Activated T-cell treated with anti-CD3 and anti-CD28 coated beads, Interleukin-2, amount 50 U/mL, for 1 hour (primary cell): ENCODE measurements around the gene FEM1B.
A peak's percentile ranks its signal among the peaks of the same experiment; 100 is the strongest.

ENCODE experiments used
- DNase-seq: peaks from one replicate; pipeline ENCODE4 v3.0.0-alpha.2; 2020

Gene FEM1B

DNA sequence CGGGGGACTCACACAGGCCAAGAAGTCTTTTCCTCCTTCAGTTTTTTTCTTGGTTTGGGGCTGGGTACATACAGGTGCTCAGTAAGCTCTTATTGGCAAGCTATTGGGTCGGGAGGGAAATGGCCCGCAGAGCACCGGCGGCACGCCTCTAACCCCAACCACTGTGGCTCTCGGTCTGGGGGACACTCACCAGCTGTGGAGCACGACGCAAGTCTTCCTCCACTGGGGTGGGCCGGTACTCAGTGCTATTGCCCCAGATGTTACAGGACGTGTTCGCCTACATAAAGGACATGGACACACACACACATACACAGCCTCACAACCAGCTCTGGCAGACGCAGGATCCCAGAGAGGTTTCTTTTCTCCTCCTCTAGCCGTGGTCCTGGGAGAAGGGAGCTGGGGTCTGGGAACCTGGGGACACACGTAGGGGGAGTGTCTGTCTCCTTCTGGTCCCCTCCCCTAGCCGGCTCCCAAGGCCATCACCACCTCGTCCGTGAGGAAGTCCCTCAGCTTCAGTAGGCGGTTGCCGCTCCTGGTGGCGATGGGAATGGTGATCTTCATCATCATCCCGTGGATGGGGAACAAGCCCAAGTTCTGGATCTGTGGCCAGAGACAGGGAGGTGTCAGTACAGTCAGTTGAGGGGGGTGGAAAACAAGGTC lies 33.4 kb downstream of the FEM1B start:
- DNase-seq, result peak; percentile 10

DNA sequence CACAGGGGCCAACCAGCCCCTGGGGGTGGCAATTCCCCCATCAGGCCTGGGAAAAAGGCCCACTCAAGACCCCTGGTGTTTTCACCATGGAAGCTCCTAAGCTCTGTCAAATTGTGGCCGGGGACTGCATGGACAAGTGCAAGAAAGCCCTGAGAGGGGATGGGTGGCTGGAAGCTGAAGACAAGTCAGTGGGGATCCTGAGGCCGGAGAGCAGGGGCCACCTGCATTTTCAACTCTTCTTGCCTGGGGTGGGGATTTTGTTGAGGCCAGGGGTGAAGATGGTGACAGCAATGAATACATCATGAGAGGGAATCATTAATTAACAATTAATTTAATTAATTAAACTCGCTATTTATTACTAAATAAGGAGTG lies 33.9 kb downstream of the FEM1B start:
- peak; percentile 12 for DNase-seq

DNA sequence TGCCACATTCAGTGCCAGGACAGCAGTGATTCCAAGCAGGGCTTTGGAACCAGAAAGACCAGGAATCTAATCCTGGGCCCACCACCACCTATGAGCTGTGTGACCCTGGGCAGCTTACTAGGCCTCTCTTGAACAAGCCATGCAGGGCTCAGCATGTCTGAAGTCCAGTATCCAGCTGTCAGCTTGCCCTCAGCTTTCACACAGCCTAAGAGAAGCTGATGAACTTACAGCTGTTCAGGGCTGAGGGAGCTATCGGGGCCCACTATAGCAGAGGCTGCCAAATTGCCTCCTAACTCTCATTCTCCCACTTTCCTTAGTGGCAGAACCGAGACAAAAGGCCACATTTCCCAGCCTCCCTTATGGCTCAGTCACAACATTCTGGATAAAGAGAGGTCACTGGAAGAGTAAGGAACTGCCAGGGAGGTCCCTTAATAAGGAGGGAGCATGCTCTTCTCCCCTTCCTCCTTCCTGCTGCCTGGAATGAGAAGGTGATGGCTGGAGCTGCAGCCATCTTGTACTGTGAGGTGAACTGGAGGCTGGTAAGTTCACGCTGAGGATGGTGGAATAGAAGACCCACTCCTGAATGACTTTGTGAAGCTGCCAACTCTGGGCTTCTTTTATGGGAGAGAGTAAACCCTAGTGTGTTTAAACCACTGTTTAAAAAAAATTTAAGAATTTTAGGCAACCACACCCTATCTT lies 34.5 kb downstream of the FEM1B start:
- DNase-seq, result peak; percentile 2

DNA sequence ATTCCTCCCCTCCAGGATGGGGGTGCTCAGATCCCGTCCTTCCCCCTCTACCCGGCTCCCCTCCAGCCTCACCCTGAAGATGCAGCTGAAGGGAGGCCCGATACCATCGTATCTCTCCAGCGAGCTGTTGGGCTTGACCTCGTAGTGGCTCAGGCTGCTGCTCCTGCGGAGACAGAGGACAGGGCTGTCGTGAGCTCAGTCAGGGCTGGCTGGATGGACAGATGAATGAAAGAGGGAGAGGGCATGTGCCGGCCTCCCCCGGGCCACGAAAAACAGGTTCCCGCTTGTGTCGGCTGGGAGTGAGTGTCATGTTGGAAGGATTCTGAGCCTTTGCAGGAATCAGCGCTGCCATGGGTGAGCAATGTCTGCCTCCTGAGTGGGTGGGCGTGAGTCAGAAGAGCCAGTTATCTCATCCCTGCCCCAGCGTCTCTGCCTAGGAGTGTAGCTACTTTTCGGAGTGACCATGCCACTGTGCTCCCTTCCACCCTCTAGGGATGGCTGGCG lies 35.2 kb downstream of the FEM1B start:
- DNase-seq, result no peak

DNA sequence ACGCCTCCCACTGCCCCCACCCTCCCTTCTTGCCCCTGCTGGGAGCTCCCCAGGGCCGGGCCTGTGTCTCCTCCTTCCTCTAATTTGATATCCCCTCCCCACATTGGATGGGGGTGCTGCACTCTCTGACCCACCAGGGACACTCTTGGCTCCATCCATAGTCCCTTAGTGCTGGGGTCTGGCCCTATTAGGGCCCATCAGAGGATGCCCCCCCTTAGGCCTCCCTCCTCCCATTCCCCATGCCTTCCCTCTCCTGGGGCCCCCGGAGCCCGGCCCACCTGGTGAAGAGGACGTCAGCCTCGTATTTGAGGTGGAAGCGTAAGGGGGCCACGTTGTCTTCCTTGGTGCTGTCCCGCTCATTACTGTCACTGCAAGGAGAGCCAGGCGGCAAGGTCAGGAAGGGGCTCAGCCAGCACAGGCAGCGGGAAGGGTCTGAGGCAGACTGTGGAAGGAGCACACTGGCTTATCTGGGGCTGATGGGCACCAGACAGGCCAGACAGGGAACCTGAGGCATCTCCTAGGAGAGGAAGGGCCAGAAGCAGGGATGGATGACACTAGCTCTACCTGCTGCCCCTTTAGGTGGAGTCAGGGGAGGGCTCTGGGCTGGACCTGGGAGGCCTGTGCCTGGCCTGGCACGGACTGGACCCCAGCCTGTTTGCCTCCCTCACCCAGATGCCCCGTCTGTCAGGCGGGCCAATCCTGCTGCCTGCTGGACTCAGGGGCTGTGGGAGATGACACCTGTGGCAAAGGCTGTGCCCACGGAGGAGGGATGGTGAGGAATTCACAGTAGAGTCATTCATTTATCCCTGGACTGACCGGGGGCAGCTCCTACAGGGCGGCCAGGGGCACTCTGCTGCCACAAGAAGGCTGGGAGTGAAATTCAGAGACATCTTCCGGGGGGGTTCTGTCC lies 36.2 kb downstream of the FEM1B start:
- peak; percentile 5 for DNase-seq

DNA sequence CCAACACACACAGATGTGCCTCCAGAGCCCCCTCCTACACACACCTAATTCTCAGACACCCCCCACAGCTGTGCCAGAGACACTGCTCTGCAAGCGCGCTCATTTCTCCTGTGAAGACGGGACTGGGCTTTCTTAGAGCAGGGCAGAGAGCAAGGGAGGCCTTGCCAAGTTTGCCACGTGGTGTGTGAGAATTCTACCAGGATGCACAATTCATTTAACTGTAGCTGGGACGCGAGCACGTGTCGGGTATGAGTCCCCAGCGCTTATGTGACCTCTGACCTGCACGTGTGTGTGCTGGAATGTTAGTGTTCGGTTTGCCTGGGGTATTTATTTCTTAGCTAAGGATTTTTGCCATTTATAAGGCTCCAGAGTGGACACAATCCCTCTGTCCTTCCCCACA lies 37.0 kb downstream of the FEM1B start:
- no peak for DNase-seq

DNA sequence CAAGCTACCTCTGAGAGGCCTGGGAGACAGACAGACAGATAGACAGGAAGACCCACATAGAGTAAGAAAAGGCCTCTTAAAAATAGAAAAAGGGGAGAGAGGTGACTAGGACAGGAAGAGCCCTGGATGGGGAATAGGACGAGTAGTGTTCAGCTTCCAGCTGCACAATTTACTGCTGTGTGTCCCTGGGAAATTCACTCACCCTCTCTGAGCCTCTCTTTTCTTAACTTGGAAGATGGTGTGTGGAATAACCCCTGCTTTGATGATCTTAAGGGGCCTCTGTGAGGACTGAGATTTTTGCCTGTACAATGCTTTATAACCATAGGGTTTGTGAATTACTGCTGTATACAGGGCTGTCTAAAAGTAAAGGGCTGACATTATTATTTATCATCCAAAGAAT lies 37.5 kb downstream of the FEM1B start:
- no peak for DNase-seq

DNA sequence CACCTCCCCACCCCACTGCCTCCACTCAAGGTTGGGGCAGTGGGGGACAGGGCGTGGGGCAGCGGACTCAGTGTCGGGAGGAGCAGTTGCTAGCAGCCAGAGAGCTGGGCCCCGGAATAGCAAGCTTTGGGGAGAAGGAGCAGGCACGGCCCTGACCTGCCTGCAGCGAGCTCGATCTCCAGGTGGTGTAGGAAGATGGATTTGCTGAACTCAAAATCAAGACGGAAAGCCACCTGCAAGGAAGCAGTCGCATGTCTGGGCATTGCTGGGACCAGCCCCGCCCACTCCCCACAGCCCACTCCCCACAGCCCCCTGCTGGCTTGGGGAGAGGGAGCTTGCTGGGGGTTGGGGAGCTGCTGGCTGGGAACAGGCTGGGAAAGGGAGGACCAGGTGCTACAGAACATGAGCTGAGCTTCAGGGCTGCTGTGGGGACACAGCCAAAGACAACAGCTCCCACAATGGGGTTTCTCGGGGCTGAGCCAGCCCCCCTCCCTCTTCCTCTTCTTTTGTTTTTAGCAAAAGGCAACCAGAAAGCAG lies 38.0 kb downstream of the FEM1B start:
- DNase-seq, result peak; percentile 11

DNA sequence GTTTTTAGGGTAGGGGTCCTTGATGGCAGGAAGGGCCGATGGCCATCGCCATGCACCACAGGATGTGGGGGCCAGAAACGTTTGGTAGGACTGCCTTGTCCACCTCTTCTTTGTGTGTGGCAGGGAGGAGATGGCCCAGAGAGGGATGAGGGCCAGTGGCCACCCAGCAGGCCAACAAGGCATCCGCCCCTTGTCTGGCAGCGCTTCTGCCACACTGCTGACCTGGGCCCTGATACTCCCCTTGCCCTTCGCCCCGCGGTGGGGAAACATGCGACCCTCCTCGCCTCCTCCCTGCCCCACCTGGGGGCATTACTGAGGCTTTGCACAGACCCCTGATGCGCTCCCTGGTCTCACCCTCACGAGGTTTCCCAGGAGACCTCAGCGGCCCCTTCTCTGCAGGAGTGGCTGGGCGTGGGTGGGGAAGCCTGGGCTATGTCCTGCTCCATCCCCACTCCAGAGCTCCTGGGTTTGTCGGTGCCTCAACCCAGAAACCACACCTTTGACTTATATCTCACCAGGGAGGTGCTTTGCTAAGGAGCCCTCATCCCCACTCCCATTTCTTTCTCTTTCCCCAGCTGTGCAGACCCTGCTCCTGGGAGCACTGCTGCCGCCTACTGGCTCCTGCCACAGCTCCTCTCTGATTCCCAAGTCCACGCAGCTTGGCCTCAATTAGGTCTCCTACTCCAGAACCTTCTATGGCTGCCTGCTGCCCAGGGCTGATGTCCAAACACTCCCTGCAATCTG lies 38.7 kb downstream of the FEM1B start:
- DNase-seq, result peak; percentile 11

DNA sequence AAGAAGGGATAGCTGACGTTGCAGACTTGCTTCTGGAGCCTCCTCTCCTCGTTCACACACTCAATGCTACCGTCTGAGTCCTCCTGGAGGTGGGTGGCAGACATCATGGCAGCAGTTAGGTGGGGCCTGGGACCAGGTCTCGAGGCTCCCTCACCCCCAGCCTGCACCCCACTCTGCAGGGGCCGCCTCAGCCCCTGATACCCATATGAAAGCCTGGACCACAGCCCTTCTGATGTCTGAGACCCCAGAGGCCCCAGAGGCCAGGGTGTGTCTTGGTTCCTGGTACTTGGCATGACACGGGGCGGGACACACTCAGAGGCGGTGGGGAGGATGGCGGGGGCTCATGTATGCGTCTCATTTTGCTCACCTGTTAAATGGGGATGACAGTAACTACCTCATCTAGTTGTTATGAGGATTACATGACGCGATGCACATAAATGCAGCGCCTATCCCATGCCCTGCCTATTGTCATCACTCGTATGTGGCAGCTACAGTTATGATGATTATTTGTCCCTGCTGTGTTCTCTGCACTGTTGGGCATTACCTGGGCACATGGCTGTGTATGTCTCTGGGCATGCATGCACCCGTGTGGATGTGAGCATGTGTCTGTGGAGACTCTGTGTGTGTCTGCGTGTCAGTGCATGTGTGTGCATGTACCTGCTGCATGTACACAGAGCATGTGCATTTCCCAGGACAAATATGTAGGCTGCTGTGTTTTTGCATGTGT lies 39.9 kb downstream of the FEM1B start:
- DNase-seq, result no peak

DNA sequence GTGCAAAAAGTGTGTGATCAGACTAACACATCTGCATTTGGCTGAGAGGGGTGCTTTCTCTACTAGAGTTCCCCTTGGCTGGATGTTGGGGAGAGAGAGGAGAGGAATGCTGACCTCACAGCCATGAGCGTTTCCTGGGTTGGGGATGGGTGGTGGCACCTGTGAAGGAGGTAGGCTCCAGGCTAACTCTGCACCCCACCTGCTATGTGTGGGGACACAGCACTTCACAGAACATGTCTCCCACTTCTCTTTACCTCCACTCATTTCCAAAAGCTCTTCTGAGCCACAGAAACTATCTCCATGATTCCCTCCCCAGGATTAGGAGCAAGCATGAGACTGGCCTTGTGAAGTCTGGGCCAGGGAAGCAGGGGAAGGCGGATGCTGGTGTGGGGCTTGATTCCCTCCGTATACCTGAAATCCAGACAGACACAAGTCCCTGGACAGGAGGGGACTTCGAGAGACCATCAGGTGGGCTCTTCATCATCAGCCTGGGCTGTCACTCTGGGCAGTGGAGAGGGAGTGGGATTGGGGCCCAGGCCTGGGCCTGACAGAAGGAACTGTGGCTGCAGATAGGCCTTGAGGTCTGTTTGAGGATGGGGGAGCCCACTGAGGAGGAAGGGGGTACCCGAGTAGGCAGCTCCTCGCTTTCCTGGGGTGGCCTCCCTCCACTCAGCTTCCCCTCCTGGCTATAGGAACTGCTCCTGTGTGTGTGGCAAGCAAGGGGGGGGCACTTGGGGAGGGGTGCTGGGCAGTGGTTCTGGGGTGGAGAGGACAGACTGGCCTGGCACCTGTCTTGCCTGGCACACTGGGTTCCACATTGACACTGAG lies 40.7 kb downstream of the FEM1B start:
- DNase-seq, result no peak

DNA sequence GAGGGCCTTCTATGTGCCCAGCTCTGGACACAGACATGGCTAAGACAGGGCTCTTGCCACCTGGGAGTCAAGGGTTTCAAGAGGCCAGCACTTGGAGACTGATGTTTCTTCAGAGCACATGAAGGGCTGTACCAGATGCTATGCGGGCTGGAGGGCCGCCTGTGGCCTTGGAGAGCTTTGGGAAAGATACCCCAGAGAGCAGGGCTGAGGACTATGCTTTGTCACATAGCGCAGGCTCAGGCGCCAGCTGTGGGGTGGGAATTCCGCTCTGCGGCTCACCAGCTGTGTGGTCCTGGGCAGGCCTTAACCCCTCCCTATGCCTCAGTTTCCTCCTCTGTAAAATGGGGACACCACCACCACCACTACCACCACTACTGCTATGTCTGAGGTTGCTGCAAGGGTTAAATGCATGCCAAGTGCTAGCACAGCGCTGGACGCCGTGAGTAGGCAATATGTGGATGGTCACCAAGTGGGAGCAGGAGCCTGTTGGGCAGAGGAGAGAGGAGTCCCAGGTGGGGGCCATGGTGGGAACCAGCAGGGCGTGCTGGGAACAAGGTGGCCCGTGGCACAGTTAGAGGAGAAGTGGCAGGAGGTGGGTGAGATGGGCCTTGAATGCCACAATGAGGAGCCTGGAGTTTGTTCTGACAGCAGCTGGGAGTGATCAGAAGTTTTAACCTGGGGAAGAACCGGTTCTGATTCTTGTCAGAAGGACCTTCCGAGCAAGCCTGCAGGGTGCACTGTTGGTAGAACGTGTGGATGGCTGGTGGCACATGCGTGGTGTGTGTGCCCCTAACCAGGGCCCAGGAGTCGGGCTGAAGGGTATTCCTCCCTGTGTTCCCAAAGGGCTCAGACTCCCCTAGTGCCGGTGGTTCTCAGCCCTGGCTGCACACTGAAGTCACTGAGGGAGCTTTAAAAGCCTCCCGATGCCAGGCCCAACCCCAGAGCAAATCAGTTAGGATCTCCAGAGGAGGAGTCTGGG lies 41.7 kb downstream of the FEM1B start:
- no peak for DNase-seq

DNA sequence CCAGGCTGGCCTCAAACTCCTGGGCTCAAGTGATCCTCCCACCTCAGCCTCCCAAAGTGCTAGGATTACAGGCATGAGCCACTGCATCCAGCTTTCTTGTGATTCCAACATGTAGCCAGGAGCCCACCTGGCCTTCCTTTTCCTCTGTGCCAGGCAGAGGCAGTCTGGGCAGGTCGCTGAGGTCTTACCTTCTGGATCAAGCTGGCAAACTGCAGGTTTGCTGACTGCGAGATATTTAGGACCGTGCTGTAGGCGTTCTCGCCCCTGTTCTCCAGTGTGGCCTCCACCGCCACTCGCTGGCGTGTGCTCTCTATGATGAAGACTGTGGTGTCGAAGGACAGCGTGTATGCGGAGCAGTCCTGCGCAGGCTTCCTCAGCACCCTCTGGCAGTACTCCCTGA lies 42.5 kb downstream of the FEM1B start:
- DNase-seq, result no peak

DNA sequence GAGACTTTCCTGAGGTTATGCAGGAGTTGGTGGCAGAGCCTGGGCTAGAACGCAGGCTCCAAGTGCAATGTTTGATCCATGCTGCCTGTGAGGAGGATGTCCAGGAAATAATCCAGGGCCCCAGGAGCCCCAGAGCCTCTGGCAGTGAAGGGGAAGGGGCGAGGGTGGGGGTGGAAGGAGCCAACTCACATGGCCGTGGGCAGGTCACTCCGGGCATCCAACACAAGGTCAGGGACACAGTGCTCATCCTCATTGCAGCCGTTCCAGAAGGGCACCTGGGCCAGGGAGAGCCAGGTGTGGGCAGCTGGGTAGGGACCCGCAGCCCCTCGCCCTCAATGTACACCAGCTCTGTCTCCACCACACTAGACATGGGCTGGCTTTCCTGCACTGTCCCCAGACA lies 43.7 kb downstream of the FEM1B start:
- DNase-seq, result no peak

DNA sequence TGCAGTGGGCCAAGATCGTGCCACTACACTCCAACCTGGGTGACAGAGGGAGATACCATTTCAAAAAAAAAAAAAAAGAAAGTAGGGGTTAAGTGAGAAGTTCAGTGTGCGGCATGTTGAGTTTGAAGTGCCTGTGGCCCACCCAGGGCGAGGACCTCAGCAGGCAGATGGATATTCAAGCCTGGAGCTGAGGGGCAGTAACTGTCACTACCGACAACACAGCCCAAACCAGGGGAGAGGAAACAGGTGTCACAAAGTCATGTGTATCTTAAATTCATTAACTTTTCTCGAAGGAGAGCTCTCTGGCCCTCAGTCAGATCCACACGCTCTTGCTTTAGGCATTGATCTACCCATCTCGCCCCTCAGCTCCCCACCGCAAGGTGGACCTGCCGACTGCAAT lies 45.3 kb downstream of the FEM1B start:
- no peak for DNase-seq

DNA sequence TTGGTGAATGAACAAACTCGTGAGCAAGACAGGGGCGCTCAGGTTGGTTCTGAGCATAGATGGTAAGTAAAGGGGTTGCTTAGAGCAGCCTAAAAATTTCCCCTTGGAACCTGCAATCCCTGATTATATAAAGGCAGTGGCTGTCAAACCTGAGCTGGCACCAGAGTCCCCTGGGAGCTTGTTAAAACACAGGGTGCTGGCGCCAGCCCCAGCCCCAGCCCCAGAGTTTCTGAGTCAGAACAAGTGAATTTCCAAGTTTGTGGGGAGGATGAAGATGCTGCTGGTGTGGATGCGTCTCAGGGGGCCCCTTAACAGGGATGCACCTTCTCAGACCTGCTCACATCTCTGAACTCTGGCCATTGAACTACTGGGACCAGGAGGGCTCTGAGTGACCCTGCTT lies 48.2 kb downstream of the FEM1B start:
- no peak for DNase-seq

DNA sequence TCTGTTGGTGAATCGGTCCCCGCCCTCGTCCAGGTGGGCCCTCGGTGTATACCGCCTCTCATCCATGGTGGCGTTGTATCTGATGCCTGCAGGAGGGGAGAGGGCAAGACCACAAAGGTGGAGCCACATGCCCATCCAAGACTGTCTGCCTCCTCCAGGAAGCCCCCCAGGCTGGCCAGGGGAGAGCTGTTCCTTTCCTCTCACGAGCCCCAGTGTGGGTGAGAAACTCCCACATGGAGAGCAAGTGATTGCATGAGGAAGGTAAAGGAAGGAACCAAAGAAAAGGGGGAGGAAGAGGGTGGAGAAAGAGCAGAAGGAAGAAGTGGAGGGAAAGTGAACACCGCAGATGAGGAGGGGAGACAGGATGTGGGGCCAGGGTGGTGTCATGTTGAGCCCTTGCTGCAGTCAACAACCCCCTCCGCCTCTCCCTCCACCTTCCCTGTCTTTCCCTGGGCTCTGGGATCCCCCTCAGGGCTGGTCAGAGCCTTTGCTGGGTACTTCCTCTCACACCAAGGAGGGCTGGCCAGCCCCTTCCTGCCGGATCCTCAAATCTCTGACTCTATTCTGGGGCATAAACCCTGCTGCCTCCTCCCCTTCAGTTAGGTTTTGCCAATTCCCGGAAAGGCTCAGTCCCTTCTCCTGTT lies 49.3 kb downstream of the FEM1B start:
- DNase-seq, result no peak

DNA sequence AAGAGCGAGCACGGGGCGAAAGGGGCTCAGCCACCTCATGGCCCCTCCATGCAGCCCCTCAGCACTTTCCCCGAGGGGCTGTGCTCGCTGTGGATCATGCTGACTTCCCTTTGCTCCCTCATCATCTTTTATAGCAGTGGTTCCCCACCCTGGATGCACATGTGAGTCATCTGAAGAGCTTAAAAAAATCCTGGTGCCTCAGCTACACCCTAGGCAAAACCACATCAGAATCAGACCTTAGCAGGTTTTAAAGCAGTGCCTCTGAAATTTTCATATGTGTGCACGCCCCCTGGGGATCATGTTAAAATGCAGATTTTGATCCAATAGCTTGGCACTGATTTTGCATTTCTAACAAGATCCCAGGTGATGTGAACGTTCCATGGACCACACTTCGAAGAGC lies 50.9 kb downstream of the FEM1B start:
- DNase-seq, result no peak

DNA sequence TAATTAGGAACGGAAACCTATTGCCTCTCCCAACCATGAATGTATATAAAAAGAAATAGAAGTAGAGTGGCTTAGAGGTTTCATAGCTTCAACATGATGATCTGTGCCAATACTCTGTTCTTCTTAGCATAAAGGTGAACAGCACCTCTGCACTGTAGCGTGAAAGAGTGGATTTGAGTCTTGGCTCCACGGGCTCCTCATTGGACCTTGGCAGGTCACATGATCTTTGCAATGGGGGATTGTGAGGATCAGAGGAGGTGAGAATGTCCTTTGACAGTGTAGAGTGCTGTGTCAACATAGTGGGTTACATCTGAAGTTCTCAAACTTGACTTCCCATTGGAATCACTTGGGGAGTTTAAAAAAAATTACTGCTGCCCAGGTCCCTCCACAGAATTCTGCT lies 51.4 kb downstream of the FEM1B start:
- DNase-seq, result no peak
